ENCODE data around the gene CSH1.

CSH1 gene

DNA sequence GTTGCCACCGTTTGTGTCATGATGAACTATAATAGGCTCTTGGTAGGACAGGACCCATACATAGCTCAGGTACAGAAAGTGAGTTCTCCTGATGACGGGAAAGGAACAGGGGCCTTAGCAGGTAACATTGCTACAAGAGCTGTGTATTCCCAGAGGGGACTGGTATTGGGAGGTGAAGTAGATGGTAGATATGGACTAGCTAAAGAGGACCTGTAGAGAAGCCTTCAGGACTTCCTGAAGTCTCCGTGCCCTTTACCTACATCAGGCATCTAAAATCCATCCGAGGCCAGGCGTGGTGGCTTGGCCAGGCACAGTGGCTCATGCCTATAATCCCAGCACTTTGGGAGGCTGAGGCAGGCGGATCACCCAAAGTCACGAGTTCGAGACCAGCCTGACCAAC is 41.2 kb downstream of the CSH1 start:
- no peak for DNase-seq

DNA sequence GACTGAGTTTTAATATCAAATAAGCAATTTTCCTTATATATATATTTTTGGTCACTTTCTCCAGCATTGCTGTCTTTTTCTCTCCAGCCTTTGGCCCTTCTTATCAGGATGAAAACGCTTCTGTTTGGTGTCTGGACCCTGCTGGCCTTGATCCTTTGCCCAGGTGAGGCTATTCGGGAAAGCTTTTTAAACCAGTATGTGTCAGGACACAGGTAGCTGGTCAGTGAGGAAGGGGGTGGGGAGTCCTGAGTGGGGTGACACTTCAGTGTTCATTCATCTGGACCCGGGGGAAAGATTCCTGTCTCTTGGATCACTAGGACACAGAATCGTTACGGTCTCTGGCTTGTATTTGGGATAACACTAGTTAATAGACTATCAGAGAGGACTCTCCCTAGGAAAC is 41.7 kb downstream of the CSH1 start:
- DNase-seq, result no peak

DNA sequence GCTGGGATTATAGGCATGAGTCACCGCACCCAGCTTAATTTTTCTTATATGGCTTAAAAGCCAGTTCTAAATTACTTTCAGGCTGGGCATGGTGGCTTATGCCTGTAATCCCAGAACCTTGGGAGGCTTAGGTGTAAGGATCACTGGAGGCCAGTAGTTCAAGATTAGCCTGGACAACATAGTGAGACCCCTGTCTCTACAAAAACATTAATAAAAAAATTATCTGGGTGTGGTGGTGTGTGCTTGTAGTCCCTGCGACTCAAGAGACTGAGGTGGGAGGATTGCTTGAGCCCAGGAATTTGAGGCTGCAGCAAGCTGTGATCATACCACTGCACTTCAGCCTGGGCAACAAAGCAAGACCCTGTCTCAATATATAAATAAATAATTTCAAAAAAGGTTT is 43.1 kb downstream of the CSH1 start:
- no peak for DNase-seq

DNA sequence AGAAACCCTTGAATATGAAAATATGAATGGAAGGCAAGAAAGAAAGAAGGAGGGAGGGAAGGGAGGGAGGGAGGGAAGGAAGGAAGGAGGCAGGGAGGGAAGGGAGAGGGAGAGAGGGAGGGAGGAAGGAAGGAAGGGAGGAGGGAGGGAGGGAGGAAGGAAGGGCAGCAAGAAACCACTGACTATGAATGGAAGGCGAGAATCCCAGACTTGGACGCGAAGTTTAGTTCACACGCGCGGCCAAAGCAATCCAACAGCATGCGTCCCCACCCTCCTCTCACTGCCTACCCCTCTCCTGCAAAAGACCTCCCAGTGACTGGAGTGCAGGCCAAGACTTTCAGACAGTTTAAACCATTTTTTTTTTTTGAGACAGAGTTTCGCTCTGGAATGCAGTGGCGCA is 46.0 kb downstream of the CSH1 start:
- DNase-seq, result no peak

DNA sequence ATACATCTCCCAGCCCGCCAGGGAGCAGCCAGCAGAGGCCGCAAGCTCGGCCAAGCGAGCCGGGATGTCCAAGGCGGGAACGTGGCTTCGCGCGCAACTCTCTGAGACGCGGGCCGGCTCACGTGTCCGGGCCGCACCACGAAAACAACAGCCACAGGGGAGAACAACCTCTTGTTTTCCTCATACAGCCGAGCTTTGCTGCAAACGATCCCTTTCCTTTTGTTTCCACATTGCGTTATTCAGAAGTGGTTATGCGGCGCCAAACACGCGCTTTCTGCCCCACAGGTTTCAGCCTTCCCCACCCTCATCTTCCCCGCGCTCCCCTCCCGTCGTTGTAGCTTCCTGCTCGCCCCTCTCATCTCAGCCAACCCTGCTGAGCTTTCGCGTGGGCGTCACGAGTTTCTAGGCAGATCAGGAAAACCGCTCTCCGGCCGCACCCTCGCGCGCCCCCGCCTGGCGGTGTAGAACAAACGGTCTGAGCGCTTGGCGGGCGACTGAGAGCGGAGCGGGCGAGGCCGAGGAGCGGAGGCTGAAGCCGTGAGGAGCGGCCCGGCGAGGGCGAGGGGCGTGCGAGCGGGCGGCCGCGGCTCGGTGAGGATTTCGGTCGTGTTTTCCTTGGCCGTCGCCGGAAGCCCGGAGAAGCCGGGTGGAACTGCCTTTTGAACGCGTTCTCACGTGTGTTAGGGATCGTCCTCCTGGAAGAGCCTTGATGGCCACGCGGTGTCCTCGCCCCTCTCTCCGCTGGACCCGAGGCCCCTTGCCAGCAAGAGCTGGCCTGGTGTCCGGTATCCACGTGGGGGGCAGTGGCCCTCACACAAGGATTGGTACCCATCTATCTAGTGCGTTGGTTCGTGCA is 47.3 kb downstream of the CSH1 start:
- peak; percentile 98 for DNase-seq

DNA sequence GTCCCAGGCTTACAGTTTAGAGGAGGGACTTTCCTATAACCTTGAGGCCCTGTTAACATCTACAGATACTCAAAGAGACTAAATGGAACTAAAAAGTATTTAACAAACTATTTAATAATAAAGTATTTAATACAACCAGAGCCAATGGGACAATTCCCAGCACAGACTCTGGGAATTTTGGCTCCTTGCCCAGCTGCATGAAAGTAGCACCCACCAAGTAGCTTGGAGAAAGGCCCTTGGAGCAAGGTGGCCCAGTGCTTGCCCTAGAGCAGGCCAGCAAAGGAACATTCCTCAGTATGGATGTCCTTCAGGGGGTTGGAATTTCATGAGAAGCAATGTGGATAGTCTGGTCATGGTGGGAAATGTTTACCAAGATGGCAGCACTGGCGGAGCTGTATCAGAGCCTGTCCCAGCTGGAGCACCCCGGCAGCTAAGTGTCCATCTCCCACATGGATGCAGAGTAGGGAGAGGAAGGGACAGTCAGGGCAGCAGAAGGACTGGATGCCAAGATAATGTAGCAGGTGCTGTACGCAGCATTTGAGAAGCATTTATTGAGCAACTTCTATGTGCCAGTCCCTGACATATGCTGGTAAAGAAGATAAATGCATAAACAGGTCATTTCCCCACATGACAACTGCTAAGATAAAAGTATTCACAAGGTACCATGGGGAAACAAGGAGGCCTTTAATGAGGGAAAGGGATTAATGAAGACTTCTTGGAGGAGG is 48.7 kb downstream of the CSH1 start:
- no peak for DNase-seq

DNA sequence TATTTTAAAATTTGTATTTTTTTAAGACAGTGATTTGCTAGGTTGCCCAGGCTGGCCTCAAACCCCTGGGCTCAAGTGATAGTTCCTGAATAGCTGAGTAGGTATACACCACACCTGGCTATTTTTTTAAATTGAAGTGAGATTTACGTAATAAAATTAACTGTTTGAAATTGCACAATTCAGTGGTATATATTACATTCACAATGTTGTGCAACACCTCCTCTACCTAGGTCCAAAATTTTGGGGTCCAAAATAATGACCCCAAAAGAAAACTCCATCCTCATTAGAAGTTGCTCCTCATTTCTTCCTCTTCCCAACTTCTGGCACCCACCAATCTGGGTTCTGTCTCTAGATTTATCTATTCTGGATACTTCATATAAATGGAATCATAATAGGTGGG is 50.9 kb downstream of the CSH1 start:
- DNase-seq, result no peak

Data from suppressor macrophage treated with lipopolysaccharide for 4 hours (primary cell).